Liver (tissue), 9 donors: ENCODE data around the gene PLCL1. TPM values are rescaled to one million over a fixed set of nuclear protein-coding genes. Genes with fewer than 3 reads are reported as not detected.

Experiments used
- DNase-seq: peaks from one replicate; pipeline ENCODE4 v3.0.0-alpha.2; 2017; ENCODE audit warnings: low spot score
- H3K27ac ChIP-seq, 2 donors: one replicate each; pipeline ENCODE4 v1.7.0; 2013; ENCODE audit warnings: inconsistent platforms in 2 of 2, low read length in 2 of 2, control low read depth in 1 of 2, low read depth in 1 of 2, mild to moderate bottlenecking in 1 of 2
- H3K27me3 ChIP-seq, 4 donors: one replicate each; pipeline versions ENCODE4 v1.6.1 to v1.7.0; 2013; ENCODE audit warnings: low read length in 3 of 4, inconsistent platforms in 1 of 4, mild to moderate bottlenecking in 1 of 4, moderate library complexity in 1 of 4; ENCODE audit not compliant: control insufficient read depth in 4 of 4, insufficient read depth in 4 of 4
- H3K36me3 ChIP-seq, 4 donors: one replicate each; pipeline versions ENCODE4 v1.6.1 to v1.7.0; 2013; ENCODE audit warnings: low read length in 3 of 4, mild to moderate bottlenecking in 3 of 4, low read depth in 1 of 4, moderate library complexity in 1 of 4; ENCODE audit not compliant: control insufficient read depth in 4 of 4, insufficient read depth in 3 of 4
- H3K4me1 ChIP-seq, 4 donors: one replicate each; pipeline versions ENCODE4 v1.6.1 to v1.7.0; 2013; ENCODE audit warnings: low read length in 3 of 4, mild to moderate bottlenecking in 3 of 4, moderate library complexity in 1 of 4; ENCODE audit not compliant: control insufficient read depth in 4 of 4, insufficient read depth in 4 of 4
- H3K4me3 ChIP-seq, 3 donors: one replicate each; pipeline versions ENCODE4 v1.6.1 to v1.7.0; 2013; ENCODE audit warnings: low read length in 3 of 3, control low read depth in 1 of 3, low read depth in 1 of 3, mild to moderate bottlenecking in 1 of 3
- H3K9ac ChIP-seq, 2 donors: one replicate each; pipeline ENCODE4 v1.7.0; 2013; ENCODE audit warnings: low read length in 2 of 2, mild to moderate bottlenecking in 2 of 2, moderate library complexity in 2 of 2, control low read depth in 1 of 2, low read depth in 1 of 2
- H3K9me3 ChIP-seq, 4 donors: one replicate each; pipeline versions ENCODE4 v1.6.1 to v1.7.0; 2013; ENCODE audit warnings: low read length in 3 of 4; ENCODE audit not compliant: control insufficient read depth in 4 of 4
- EGR1 ChIP-seq, 2 donors: IDR thresholded peaks; 2 replicates each; pipeline ENCODE4 v1.6.1; 2016 to 2018; ENCODE audit warnings: antibody characterized with exemption in 2 of 2, low read depth in 2 of 2
- FOXA1 ChIP-seq: IDR thresholded peaks from 2 replicates; pipeline ENCODE4 v1.6.1; 2016; ENCODE audit warnings: antibody characterized with exemption
- GABPA ChIP-seq, 2 donors: IDR thresholded peaks in 1 of 2; conservative IDR thresholded peaks in 1 of 2; 2 replicates each; pipeline ENCODE4 v1.6.1; 2016; ENCODE audit warnings: antibody characterized with exemption in 2 of 2, mild to moderate bottlenecking in 1 of 2, moderate library complexity in 1 of 2
- JUND ChIP-seq, 2 donors: IDR thresholded peaks; 2 replicates each; pipeline ENCODE4 v1.6.1; 2016; ENCODE audit warnings: antibody characterized with exemption in 2 of 2
- REST ChIP-seq: IDR thresholded peaks from 2 replicates; pipeline ENCODE4 v1.6.1; 2016; ENCODE audit warnings: antibody characterized with exemption, mild to moderate bottlenecking
- RXRA ChIP-seq, 2 donors: IDR thresholded peaks; 2 replicates each; pipeline ENCODE4 v1.6.1; 2017 to 2018; ENCODE audit warnings: antibody characterized with exemption in 2 of 2, mild to moderate bottlenecking in 1 of 2
- TAF1 ChIP-seq: conservative IDR thresholded peaks from 2 replicates; pipeline ENCODE4 v1.6.1; 2016; ENCODE audit warnings: antibody characterized with exemption, mild to moderate bottlenecking
- WGBS: extraction: QIAGEN DNeasy Blood & Tissue Kit; methylation state at CpG from one replicate; pipeline ENCODE4 v1.1.7; 2013; 5-methylcytosine and 5-hydroxymethylcytosine counted together
- polyA plus RNA-seq, 2 donors: library from polyadenylated mRNA; stranded (reverse) in 1 of 2; unstranded in 1 of 2; fragments of 200-250 nt in 1 of 2; fragments of >200 nt in 1 of 2; fragmentation: Nextera tagmentation in 1 of 2; extraction: Ambion mirVana in 1 of 2; gene quantifications; one replicate each; pipeline versions ENCODE4 v1.2.1 to v1.2.3, GENCODE V29; 2013 to 2015
- total RNA-seq, 2 donors: library from RNA; depleted of rRNA; stranded (reverse); fragments of >200 nt; gene quantifications; one replicate each; pipeline ENCODE4 v1.2.3, GENCODE V29; 2014
- TF ChIP-seq, protein P1 (sequence below): IDR thresholded peaks from 2 replicates; pipeline ENCODE4 v1.6.1; 2016; ENCODE audit warnings: antibody characterized with exemption
- TF ChIP-seq, protein P2 (sequence below): IDR thresholded peaks from 2 replicates; pipeline ENCODE4 v1.6.1; 2016; ENCODE audit warnings: antibody characterized with exemption
- donor health status: healthy.
- donor health status: healthy.
- donor health status: healthy.
- donor health status: healthy.
- donor health status: healthy.

The PLCL1 gene
- total and polyA plus RNA-seq, 4 donors, result 0.08 to 0.59 (median 0.31) TPM

- TF ChIP-seq FOXA1 (no peak), EGR1 (IDR thresholded peaks at IDR 0.05; ENCODE audit: low read depth in 2 of 2) (no peak), JUND (IDR thresholded peaks at IDR 0.05) (no peak), REST (no peak)
- TF ChIP-seq, protein P1, sequence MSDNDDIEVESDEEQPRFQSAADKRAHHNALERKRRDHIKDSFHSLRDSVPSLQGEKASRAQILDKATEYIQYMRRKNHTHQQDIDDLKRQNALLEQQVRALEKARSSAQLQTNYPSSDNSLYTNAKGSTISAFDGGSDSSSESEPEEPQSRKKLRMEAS, result no peak
- TF ChIP-seq, protein P2, sequence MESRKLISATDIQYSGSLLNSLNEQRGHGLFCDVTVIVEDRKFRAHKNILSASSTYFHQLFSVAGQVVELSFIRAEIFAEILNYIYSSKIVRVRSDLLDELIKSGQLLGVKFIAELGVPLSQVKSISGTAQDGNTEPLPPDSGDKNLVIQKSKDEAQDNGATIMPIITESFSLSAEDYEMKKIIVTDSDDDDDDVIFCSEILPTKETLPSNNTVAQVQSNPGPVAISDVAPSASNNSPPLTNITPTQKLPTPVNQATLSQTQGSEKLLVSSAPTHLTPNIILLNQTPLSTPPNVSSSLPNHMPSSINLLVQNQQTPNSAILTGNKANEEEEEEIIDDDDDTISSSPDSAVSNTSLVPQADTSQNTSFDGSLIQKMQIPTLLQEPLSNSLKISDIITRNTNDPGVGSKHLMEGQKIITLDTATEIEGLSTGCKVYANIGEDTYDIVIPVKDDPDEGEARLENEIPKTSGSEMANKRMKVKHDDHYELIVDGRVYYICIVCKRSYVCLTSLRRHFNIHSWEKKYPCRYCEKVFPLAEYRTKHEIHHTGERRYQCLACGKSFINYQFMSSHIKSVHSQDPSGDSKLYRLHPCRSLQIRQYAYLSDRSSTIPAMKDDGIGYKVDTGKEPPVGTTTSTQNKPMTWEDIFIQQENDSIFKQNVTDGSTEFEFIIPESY, result no peak
- no peak for DNase-seq
- H3K4me3 ChIP-seq, result no peak overlapping the region
- no peaks in the 10 kb centered on the region for H3K9me3 ChIP-seq
- 14% methylated on average over 2 of the region's 2 CpGs for WGBS
- no peaks in the 10 kb centered on the region for H3K4me1 ChIP-seq
- no peaks in the 10 kb centered on the region for H3K36me3 ChIP-seq
- H3K9ac ChIP-seq, result no peak overlapping the region
- no peaks in the 10 kb centered on the region for H3K27me3 ChIP-seq
- H3K27ac ChIP-seq, result no peak overlapping the region
Measured at GRCh38 chr2:197944416-197945096, 140.2 kb downstream of the PLCL1 start.

GRCh38 chr2:197946562-197946961, 142.2 kb downstream of the PLCL1 start:
- H3K27ac ChIP-seq, result no peak overlapping the region
- no peak overlapping the region for H3K4me3 ChIP-seq
- DNase-seq, result no peak
- no peaks in the 10 kb centered on the region for H3K4me1 ChIP-seq
- WGBS, result 71% methylated on average over 2 of the region's 2 CpGs
- TF ChIP-seq REST (no peak), TAF1 (no peak), GABPA (IDR thresholded peaks at IDR 0.05 in 1 of 2, conservative IDR thresholded peaks at IDR 0.05 in 1 of 2) (no peak), RXRA (IDR thresholded peaks at IDR 0.05) (no peak)
- H3K36me3 ChIP-seq, result no peaks in the 10 kb centered on the region
- no peaks in the 10 kb centered on the region for H3K9me3 ChIP-seq
- no peaks in the 10 kb centered on the region for H3K27me3 ChIP-seq
- no peak overlapping the region for H3K9ac ChIP-seq
